ENCODE data around the gene RTTN.

RTTN gene

DNA sequence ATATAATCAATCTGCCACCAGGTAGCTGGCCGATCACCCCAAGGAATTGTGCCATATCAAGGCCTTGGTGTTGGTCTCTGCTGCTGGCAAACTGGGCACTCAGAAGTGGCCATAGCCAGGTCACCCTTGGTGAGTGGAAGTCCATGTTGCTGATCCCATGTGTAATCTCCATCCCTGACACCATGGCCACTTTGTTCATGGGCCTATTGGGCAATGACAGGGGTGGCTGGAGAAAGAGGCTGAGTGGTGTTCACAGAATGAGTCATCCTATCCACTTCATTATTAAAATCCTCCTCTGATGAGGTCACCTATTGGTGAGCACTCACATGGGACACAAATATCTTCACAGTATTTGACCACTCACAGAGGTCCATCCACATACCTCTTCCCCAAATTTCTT lies 231.1 kb downstream of the RTTN start:
- no peak for ATAC-seq

DNA sequence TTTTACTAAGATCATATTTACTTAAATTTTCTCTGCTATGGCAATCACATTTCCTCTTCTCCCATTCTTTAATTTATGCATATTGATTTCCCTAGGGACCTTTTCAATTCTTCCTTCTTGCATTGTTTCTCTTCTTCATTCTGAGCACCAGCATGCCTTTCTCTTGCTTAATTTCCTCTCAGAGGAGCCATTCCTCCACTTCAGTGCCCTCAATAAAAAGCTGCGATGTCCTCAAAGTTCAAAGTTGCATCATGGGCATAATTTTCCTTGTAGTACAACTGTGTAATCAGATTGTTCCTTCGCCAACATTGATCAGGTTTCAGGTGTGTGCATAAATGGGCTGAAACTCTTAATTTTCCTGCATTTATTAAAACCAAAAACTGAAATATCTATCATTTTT lies 236.0 kb downstream of the RTTN start:
- no peak for ATAC-seq
- TF ChIP-seq ARNTL (CRISPR knock-in tag; IDR thresholded peaks at IDR 0.05; ENCODE audit: borderline replicate concordance, low read depth) (no peak), GLIS3 (CRISPR knock-in tag; IDR thresholded peaks at IDR 0.05) (no peak), PPARA (CRISPR knock-in tag; IDR thresholded peaks at IDR 0.05; ENCODE audit: borderline replicate concordance) (no peak), CSDC2 (CRISPR knock-in tag; IDR thresholded peaks at IDR 0.05) (no peak), ZNF565 (CRISPR knock-in tag; conservative IDR thresholded peaks at IDR 0.05; ENCODE audit: low read depth) (no peak), ESRRG (CRISPR knock-in tag; IDR thresholded peaks at IDR 0.05) (no peak), SNAI2 (CRISPR knock-in tag; IDR thresholded peaks at IDR 0.05) (no peak), BACH2 (CRISPR knock-in tag; IDR thresholded peaks at IDR 0.05; ENCODE audit: borderline replicate concordance) (no peak), ZFP30 (CRISPR knock-in tag; IDR thresholded peaks at IDR 0.05) (no peak), ZNF70 (CRISPR knock-in tag; IDR thresholded peaks at IDR 0.05) (no peak), ZNF8 (CRISPR knock-in tag; IDR thresholded peaks at IDR 0.05) (no peak), OSR1 (CRISPR knock-in tag; IDR thresholded peaks at IDR 0.05) (no peak), ZC3H10 (CRISPR knock-in tag; IDR thresholded peaks at IDR 0.05) (no peak), ISL1 (CRISPR knock-in tag; IDR thresholded peaks at IDR 0.05) (no peak), TOX (CRISPR knock-in tag; IDR thresholded peaks at IDR 0.05; ENCODE audit: borderline replicate concordance) (no peak), TCF4 (CRISPR knock-in tag; IDR thresholded peaks at IDR 0.05; ENCODE audit: borderline replicate concordance) (no peak)
- TF ChIP-seq, protein P1, sequence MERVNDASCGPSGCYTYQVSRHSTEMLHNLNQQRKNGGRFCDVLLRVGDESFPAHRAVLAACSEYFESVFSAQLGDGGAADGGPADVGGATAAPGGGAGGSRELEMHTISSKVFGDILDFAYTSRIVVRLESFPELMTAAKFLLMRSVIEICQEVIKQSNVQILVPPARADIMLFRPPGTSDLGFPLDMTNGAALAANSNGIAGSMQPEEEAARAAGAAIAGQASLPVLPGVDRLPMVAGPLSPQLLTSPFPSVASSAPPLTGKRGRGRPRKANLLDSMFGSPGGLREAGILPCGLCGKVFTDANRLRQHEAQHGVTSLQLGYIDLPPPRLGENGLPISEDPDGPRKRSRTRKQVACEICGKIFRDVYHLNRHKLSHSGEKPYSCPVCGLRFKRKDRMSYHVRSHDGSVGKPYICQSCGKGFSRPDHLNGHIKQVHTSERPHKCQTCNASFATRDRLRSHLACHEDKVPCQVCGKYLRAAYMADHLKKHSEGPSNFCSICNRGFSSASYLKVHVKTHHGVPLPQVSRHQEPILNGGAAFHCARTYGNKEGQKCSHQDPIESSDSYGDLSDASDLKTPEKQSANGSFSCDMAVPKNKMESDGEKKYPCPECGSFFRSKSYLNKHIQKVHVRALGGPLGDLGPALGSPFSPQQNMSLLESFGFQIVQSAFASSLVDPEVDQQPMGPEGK (CRISPR knock-in tag; IDR thresholded peaks at IDR 0.05; ENCODE audit: borderline replicate concordance) = no peak
- TF ChIP-seq, protein P2, sequence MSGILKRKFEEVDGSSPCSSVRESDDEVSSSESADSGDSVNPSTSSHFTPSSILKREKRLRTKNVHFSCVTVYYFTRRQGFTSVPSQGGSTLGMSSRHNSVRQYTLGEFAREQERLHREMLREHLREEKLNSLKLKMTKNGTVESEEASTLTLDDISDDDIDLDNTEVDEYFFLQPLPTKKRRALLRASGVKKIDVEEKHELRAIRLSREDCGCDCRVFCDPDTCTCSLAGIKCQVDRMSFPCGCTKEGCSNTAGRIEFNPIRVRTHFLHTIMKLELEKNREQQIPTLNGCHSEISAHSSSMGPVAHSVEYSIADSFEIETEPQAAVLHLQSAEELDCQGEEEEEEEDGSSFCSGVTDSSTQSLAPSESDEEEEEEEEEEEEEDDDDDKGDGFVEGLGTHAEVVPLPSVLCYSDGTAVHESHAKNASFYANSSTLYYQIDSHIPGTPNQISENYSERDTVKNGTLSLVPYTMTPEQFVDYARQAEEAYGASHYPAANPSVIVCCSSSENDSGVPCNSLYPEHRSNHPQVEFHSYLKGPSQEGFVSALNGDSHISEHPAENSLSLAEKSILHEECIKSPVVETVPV (CRISPR knock-in tag; IDR thresholded peaks at IDR 0.05) = no peak

More for the DNA sequence above, 231.1 kb downstream of the RTTN start:
- TF ChIP-seq, protein P2 (CRISPR knock-in tag; IDR thresholded peaks at IDR 0.05) = no peak

DNA sequence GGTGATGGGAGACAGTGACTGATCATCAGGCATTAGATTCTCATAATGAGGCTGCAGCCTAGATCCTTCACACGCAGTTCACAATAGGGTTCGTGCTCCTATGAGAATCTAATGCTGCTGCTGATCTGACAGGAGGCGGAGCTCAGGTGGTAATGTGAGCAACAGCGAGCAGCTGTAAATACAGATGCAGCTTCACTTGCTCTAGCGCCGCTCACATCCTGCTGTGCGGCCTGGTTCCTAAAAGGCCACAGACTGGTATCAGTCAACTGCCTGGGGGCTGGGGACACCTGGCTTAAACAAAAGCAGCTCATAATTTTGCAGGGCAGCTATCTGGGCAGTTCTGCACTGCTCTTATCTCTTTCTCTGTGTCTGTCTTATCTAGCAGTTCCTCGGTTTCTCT lies 237.4 kb downstream of the RTTN start:
- no peak for ATAC-seq
- TF ChIP-seq, protein P1 (CRISPR knock-in tag; IDR thresholded peaks at IDR 0.05; ENCODE audit: borderline replicate concordance) = no peak
- TF ChIP-seq GLIS3 (CRISPR knock-in tag; IDR thresholded peaks at IDR 0.05) = no peak
- no peak for TF ChIP-seq CSDC2 (CRISPR knock-in tag; IDR thresholded peaks at IDR 0.05)
- TF ChIP-seq SNAI2 (CRISPR knock-in tag; IDR thresholded peaks at IDR 0.05) = no peak
- TF ChIP-seq ZFP30 (CRISPR knock-in tag; IDR thresholded peaks at IDR 0.05) = no peak
- TF ChIP-seq ZFP3 (CRISPR knock-in tag; IDR thresholded peaks at IDR 0.05) = no peak
- TF ChIP-seq OSR1 (CRISPR knock-in tag; IDR thresholded peaks at IDR 0.05) = no peak
- TF ChIP-seq, protein P3, sequence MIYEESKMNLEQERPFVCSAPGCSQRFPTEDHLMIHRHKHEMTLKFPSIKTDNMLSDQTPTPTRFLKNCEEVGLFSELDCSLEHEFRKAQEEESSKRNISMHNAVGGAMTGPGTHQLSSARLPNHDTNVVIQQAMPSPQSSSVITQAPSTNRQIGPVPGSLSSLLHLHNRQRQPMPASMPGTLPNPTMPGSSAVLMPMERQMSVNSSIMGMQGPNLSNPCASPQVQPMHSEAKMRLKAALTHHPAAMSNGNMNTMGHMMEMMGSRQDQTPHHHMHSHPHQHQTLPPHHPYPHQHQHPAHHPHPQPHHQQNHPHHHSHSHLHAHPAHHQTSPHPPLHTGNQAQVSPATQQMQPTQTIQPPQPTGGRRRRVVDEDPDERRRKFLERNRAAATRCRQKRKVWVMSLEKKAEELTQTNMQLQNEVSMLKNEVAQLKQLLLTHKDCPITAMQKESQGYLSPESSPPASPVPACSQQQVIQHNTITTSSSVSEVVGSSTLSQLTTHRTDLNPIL (CRISPR knock-in tag; IDR thresholded peaks at IDR 0.05; ENCODE audit: low read depth) = no peak
- TF ChIP-seq, protein P2 (CRISPR knock-in tag; IDR thresholded peaks at IDR 0.05) = no peak
- no peak for TF ChIP-seq PPARA (CRISPR knock-in tag; IDR thresholded peaks at IDR 0.05; ENCODE audit: borderline replicate concordance)
- no peak for TF ChIP-seq ARNTL (CRISPR knock-in tag; IDR thresholded peaks at IDR 0.05; ENCODE audit: borderline replicate concordance, low read depth)
- no peak for TF ChIP-seq BACH2 (CRISPR knock-in tag; IDR thresholded peaks at IDR 0.05; ENCODE audit: borderline replicate concordance)
- TF ChIP-seq ZNF8 (CRISPR knock-in tag; IDR thresholded peaks at IDR 0.05) = no peak
- TF ChIP-seq TCF4 (CRISPR knock-in tag; IDR thresholded peaks at IDR 0.05; ENCODE audit: borderline replicate concordance) = no peak
- TF ChIP-seq, protein P4, sequence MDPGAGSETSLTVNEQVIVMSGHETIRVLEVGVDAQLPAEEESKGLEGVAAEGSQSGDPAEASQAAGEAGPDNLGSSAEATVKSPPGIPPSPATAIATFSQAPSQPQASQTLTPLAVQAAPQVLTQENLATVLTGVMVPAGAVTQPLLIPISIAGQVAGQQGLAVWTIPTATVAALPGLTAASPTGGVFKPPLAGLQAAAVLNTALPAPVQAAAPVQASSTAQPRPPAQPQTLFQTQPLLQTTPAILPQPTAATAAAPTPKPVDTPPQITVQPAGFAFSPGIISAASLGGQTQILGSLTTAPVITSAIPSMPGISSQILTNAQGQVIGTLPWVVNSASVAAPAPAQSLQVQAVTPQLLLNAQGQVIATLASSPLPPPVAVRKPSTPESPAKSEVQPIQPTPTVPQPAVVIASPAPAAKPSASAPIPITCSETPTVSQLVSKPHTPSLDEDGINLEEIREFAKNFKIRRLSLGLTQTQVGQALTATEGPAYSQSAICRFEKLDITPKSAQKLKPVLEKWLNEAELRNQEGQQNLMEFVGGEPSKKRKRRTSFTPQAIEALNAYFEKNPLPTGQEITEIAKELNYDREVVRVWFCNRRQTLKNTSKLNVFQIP (CRISPR knock-in tag; IDR thresholded peaks at IDR 0.05; ENCODE audit: borderline replicate concordance, low read depth) = no peak
- TF ChIP-seq ISL1 (CRISPR knock-in tag; IDR thresholded peaks at IDR 0.05) = no peak
- TF ChIP-seq ESRRG (CRISPR knock-in tag; IDR thresholded peaks at IDR 0.05) = no peak
- no peak for TF ChIP-seq RARB (CRISPR knock-in tag; IDR thresholded peaks at IDR 0.05)
- TF ChIP-seq, protein P5, sequence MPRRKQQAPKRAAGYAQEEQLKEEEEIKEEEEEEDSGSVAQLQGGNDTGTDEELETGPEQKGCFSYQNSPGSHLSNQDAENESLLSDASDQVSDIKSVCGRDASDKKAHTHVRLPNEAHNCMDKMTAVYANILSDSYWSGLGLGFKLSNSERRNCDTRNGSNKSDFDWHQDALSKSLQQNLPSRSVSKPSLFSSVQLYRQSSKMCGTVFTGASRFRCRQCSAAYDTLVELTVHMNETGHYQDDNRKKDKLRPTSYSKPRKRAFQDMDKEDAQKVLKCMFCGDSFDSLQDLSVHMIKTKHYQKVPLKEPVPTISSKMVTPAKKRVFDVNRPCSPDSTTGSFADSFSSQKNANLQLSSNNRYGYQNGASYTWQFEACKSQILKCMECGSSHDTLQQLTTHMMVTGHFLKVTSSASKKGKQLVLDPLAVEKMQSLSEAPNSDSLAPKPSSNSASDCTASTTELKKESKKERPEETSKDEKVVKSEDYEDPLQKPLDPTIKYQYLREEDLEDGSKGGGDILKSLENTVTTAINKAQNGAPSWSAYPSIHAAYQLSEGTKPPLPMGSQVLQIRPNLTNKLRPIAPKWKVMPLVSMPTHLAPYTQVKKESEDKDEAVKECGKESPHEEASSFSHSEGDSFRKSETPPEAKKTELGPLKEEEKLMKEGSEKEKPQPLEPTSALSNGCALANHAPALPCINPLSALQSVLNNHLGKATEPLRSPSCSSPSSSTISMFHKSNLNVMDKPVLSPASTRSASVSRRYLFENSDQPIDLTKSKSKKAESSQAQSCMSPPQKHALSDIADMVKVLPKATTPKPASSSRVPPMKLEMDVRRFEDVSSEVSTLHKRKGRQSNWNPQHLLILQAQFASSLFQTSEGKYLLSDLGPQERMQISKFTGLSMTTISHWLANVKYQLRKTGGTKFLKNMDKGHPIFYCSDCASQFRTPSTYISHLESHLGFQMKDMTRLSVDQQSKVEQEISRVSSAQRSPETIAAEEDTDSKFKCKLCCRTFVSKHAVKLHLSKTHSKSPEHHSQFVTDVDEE (CRISPR knock-in tag; IDR thresholded peaks at IDR 0.05) = no peak
